Measurements from ENCODE around the gene OTUD5.
A peak's percentile ranks its signal among the peaks of the same experiment; 100 is the strongest.

OTUD5 gene

DNA sequence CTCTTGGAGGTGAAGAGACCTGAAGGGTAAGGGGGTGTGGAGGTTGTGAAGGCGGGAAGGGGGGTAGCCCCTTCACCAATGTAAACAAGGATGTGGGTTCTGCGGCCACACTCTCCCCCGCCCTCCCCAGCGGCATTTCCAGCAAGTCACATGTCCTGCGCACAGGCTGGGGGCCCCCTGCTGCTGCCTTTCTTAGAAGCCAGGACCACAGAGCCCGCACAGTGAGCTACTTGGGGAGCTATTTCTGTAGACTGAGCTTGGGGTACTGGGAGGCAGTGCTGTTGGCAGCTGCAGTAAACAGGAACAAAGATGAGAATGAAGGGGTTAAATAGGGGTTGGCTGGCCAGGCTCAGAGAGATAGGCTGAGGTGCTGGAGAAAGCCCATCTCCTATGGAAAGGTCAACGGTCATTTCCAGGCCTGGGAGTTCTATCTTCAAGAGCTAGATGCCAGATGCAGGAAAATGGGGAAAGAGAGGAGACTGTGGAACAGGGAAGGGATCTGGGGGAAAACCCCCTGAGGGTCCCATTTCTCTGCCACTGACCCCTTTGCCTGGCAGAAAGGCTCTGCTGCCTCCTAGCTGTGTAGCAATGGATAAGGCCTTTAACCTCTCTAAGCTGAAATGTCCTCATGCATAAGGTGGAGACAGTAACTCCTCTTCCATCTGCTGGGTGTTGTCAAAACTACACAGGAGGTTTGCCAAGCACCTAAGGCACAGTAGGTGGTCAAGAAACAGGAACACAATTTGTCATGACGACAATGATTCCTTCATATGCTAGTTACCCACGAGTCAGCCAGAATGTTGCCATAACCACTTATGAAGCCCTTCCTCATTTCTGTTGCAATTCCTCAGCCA is 20.1 kb downstream of the OTUD5 start:
- peak; percentile 61 for DNase-seq (ENCODE audit: low read depth, low spot score)

DNA sequence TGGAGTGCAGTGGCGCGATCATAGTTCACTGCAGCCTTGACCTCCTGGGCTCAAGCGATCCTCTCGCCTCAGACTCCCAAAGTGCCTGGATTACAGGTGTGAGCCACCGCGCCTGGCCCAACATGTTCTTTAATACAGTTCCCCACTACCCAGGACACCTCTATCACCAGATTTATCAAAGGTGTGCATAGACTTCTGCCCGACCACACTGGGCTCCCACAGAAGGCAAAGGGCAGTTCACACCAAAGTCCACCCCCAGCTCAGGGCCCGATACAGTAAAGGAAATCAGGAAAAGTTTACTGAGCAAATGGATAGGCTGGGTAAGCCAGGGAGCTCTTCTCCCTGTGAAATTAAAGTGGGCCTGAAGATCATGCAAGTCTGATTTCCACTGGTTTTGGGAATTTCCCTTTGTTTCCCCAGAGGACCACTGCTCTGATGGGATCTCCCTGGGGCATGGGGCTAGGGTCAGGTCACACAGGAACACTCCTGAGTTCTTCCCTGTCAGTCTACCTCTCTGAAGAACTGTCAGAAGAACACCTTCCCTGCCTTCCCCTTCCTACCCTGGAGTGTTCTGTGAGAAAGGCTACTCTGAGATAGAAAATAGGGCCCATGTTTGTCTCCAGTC is 20.9 kb downstream of the OTUD5 start:
- no peak for DNase-seq (ENCODE audit: low read depth, low spot score)

DNA sequence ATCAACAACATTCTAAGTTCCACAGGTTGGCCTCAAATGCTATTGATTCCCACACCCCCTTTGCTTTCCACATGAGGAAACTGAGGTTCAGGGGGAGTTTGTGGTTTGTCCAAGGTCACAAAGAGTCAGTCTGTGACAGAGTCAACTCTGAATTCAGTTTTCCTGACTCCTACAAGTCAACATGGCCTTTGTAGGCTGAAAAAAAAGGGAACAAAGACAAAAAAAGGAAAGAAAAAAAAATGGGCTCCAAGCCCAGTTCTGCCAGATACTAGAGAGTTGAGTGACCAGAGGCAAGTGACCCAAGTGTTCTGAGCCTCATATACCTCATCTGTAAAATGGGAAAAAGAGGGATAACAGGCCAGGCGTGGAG is 22.1 kb downstream of the OTUD5 start:
- DNase-seq (ENCODE audit: low read depth, low spot score): no peak

DNA sequence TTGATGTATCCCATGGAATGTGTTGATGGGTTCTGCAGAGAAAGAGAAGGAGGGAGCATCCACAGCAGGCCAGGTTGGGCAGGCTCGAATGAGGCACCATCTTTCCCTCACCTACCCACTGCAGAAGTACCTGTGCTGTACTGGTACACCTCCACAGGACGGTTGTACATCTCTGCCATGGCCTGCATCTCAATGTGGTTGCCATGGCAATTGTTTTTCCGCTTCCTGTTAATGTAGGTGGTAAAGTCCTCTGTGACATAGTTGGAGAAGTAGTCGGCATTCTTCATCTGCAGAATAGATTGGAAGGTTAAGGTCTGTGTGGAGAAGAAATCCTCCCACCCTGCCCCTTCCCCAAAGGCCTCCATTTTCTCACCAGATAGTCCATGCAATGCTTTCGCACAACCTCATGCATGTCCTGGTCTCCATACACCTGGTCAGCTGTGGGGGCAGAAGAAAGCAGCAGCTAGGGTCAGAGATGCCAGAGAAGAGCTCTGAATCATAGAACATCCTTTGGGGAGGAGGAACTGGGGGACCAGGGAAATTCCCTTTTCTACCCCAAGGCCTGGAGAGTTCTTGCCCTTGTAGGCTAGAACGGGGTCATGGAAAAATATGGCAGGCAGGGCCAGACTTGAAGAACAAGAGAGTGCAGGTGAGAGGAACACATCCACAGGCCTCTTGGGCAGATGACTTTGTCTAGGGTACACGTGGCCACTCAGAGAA is 22.7 kb downstream of the OTUD5 start:
- no peak for DNase-seq (ENCODE audit: low read depth, low spot score)

DNA sequence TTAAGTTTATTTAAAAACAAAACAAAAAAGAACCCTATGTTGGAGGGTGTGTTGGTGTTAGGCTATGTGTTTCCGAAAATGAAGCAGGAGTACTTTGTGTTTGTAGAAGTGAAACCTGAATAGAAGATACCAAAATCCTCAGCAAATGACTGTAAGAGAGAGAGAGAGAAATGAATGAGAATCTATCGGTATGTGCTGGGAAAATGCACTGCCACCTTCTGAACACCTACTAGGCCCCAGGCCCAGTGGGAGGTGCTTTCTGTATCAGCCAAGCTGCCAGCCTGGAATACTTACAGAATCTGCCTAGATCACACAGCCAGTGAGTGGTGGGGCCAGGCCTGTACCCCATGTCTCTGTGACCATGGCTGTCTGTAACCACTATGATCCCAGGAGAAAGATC is 23.6 kb downstream of the OTUD5 start:
- DNase-seq (ENCODE audit: low read depth, low spot score): no peak

DNA sequence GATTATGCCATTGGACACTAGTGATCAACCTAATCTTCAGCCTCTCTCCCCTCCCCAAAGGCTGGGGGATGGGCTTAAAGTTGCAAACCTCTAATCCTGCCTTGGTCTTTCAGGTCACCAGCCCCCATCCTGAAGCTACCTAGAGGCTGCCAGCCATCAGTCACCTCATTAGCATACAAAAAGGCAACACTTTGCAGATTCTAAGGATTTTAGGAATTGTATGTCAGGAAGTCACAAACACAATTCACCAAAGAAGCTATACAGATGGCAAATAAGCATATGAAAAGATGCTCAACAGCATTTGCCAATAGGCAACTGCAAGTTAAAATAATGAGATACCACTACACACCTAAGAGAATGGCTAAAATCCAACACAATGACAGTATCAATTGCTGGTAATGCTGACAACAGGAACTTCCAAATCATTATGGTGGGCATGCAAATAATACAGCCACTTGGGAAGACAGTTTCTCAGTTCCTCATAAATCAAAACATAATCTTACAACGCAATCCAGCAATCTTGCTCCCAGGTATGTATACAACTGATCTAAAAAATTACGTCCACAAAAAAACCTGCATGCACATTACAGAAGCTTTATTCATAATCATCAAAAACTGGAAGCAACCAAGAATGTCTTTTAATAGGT is 29.5 kb downstream of the OTUD5 start:
- peak; percentile 73 for DNase-seq (ENCODE audit: low read depth, low spot score)

DNA sequence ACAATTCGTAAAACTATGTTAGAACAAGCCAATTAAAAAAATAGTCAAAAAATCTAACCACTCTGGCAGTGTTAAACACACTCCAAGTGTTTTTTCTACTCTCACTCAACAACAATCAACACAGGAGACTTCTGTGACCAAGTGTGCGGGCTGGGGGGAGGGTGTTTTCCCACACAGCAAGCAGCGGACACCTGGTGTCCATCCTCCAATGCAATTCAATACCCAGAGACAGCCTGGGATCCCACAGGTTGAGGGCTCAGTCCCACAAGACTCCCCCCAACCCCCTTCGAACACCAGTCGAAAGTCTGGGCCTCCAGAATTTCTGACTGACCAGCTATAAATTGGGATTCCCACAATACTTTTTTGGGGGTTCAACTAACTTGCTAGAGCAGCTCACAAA is 30.3 kb downstream of the OTUD5 start:
- peak; percentile 34 for DNase-seq (ENCODE audit: low read depth, low spot score)

DNA sequence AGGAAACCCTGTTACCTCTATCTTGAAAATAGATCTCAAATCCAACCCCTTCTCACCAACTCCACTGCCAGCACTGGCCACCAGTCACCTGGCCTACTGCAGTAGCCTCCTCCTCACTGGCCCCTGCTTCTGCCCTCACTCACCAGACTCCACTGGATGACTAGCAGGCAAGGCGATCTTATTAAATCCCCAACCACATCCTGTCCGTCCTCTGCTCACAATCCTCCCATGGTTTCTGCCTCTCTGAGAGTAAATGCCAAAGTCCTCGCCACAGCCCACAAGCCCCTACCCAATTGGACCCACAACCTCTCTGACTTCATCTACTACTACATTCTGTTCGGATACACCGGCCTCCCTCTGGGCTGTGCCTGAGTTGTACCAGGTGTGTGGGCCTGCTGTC is 33.1 kb downstream of the OTUD5 start:
- DNase-seq (ENCODE audit: low read depth, low spot score): no peak

DNA sequence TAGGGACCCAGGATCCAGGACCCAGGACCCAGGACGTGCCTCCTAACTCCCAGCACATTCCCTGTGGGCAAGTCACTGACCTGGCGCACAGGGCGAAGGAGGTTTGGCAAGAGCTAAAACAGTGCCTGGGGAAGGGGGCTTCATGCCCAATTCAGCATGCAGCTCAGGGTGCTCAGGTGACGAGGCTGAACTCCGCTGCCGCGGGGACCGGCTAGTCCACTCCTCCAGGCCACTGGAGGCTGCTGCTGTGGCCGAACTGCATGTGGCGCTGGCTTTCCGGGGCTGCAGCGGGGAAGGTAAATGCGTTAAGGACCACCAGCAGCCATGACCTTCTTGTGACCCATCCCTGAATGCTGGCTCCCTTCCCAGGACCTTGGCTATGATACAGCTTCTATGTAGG is 33.6 kb downstream of the OTUD5 start:
- DNase-seq (ENCODE audit: low read depth, low spot score): no peak

DNA sequence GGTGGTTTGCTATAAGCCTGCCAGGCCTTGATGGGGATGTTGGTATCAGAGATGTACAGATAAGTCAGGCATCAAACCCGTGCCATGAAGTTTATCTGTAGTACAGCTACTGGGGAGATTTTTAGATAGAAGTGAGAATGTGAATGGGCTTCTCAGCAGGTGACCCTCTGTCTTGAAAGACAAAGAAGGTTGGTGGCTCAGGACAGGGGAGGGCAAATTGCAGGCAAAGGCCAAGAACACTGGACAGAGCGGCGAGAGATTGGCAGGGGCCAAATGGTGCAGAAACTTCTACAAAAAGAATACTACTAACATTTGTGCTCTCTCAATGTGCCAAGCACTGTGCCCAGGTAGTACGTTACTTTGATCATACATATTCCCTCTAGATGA is 36.7 kb downstream of the OTUD5 start:
- DNase-seq (ENCODE audit: low read depth, low spot score): no peak

DNA sequence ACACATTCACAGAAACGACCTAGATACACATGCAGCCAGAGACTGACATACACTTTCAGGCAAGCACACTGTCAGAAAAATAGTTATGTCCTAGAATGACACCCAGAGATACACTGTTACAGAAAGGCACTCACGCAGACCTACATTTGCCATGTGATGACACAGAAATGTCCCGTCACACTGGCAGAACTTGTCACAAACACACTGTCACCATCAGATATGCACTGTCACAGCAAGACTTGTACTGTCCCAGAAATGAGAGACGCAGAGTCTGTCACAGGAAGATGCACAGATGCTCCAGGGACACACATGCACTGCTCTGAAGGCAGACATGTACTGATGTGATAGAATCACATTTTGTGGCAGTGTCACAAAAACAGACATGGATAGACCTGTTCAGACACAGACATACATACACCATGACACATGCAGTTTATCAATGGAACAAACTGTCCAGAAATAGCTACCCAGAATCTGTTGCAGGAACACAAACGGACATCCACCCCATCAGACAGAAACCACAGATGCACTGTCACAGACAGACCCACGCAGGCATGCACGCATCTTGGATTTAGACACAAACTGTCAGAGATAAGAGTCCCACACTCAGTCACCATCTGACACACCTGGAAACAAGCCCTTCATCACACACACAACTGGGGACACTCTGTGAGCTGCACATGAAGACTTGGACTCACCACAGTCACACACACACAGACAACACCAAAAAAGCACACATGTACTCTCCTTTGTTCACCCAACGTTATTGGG is 37.3 kb downstream of the OTUD5 start:
- no peak for DNase-seq (ENCODE audit: low read depth, low spot score)

DNA sequence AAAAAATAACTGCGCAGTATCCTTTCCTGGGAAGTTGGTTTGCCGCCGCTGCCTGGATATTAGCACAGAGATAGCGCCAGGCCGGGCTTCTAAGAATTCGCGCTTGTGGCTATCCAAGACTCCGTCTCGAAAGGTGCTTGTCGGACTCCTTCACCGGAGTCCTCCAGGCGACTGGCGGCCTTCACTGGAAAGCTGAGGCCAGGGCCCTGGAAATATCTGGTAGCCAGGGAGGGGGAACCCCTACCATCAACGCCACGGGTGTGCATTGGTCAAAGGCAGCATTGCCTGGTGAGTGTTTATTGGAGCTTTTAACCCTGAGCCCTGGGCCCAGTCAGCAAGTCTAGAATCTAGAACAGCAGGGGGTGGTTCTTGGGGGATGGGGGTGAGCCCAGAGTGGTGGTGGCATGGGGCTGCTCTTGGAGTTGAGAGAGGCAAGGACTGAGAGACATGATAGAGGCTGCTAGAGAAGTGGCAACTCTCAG is 38.0 kb downstream of the OTUD5 start:
- DNase-seq (ENCODE audit: low read depth, low spot score): no peak

DNA sequence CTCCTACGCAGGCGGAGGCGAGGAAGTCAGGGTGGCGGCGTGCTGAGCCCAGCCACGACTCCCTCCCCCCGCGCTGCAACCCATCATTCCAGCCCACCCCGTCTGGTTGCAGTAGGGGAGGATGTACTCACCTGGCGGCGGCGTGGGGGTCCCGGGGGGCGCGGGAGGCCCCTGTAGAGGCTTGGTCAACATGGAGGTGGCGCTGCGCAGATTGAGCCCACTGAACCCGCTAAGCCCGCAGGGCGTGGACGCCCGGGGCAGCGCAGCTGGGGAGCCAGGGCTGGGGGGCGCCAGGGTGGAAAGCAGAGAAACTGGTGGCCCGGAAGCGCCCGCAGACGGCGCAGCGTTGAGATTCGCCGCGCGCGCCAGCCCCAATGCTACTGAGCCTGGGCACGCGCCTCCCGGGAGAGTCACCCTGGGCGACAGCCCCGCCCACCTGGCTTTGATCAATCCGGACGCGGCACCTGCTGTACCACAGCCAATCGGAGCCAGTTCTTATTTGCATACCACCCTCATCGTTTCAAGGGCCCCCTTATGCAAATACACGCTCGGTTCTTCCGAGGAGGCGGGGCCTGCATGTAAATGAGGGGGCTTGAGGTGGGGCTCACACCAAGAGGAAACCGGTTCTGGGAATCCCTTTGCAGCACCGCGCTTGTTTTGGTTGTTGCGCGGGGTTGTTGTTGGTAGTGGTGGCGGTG is 38.6 kb downstream of the OTUD5 start, which contains the start of gene PIM2:
Gene PIM2, minus strand, starts transcription at position 382 of the 698 bp plus-strand sequence. Its CDS starts 190 bp downstream, at position 192.
- peak; percentile 99 for DNase-seq (ENCODE audit: low read depth, low spot score)

DNA sequence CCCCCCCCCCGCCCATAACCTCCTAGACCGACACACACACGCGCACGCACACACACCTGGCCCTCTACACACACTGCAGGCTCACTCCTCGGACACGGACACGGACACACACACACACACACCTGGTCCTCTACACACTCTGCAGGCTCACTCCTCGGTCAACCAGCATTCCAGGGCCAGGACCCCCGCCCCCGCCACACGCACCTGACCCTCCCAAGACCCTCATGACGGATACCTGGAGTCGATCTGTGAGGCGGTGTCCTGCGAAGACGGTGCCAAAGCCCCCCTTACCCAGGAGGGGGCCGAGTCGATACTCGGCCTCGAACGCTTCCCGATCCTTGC is 39.1 kb downstream of the OTUD5 start:
- DNase-seq (ENCODE audit: low read depth, low spot score): no peak

DNA sequence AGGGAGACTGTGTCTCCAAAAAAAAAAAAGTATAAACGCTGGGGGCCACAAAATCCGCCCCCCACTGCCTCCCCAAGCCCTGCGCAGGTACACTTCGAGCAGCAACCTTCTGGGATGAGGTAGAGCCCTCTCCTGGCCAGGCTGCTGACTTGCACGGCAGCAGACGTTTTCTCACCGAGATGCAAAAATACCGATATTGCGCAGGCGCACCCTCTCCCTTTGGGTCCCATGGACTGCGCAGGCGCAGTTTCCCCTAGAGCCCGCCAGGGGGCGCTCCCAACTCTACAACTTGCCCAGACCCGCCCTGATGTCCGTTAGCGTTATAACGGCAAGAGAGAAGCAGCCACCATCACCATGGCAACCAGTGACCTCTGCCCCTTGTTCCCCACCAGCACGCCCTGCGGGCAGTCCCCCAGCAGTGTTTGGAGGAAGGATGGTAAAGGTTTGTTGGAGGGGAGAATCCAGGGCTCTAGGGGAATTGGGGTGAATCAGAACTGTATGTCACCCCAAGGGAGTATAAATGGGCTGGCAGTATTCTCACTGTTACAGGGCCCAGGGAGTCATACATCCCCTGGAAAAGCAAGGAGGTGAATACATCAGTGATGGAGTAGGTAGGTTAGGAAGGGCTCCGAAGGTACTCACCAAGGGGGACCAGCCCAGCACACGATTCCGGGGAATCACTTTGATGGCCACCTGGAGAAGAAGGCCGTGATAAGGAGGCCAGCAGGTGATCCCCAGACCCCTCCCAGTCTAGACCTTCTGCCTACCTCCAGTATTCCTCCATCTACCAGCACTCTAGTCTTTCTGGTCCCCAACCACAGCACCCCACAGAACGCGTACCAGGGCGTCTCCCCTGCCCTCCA is 40.0 kb downstream of the OTUD5 start:
- peak; percentile 100 for DNase-seq (ENCODE audit: low read depth, low spot score)

DNA sequence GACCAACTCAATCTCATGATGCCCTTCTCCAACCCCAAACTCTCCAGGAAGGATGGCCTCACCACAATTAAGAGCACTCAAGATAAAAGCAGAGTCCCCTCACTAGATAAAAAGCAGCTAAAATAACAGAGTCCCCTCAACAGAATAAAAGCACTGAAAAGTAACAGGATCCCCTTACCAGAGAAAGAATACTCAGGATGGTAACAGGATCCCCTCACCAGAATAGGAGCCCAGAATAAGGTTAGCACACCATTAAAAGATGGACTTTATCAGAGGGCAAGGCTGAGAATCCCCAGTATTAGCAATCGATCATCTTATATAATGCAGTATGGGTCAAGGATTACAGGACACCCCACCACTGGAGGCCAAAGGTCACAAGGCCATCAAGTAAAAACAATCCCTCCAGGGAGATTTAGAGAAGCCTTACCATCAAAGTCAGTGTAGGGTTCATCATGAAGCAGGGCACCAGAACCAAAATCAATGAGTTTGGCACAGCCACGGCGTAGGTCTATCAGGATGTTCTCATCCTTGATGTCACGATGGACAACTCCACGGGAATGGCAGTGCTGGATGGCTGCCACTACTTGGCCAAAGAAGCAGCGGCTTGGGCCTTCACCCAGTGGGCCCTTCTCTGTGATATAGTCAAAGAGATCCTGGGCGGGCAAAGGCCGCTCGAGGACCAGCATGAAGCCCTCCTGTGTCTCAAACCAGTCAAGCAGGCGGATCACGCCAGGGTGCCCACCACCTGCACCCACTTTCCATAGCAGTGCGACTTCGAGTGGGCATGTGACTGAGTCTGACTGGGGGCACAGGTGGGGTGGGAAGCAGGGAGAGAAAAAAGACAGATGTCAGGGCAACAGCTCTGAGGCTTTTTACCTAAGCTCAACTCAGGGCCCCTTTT is 42.6 kb downstream of the OTUD5 start:
- DNase-seq (ENCODE audit: low read depth, low spot score): no peak

DNA sequence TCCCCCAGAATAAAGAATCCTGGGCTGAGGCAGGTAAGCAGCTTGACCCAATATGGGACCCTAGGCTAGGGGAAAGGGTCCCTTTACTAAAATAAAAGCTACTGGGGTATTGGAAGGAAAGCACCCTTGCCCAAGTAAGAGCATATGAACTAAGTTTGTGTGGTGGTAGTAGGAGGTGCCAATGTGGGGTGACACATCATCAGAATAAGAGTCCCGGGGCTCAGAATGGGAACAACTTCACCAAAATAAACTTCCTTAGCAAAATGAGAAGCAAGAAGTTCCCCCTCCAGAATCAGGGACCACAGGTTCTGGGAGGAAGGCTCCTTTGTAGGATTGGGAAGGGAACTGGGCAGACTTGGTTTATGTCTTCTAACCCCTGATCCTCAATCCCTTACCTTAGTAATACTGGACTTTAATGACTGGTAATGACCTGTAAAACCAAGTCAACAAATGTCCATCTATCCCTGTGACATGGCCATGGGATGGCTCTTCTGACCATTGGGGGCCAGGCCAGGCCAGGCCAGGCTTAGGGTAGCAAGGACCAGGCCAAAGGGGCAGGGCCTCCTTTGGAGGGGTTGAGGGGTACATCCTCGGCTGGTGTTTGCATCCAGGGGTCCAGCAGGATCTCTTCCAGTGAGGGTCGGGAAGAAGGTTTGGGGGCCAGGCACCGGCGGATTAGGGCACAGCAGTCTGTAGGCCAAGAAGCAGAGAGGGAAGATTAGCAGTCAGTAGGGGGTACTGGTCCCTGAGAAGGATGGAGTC is 43.6 kb downstream of the OTUD5 start:
- DNase-seq (ENCODE audit: low read depth, low spot score): no peak

All from ELF-1 (cell line).